GM12878 (cell line): ENCODE data around the gene RBAK. TPM values are rescaled to one million over a fixed set of nuclear protein-coding genes. Genes with fewer than 3 reads are reported as not detected.

Experiments
- BMI1 ChIP-seq: fragments of 450-650 bp; IDR thresholded peaks from 2 replicates; pipeline ENCODE4 v1.6.1; 2016; ENCODE audit warnings: mild to moderate bottlenecking, moderate library complexity, borderline replicate concordance
- CBX3 ChIP-seq: fragments of 200-600 bp; sonication (generic); IDR thresholded peaks from 2 replicates; pipeline ENCODE4 v1.6.1; 2016; ENCODE audit warnings: low read depth, borderline replicate concordance
- CEBPB ChIP-seq, 2 experiments: fragments of 150-350 bp in 1 of 2; IDR thresholded peaks; 2 replicates each; pipeline ENCODE4 v1.6.1; 2012 to 2014; ENCODE audit warnings: low read depth in 2 of 2, low read length in 2 of 2, borderline replicate concordance in 1 of 2, inconsistent platforms in 1 of 2
- CREB1 ChIP-seq: IDR thresholded peaks from 2 replicates; pipeline ENCODE4 v1.6.1; 2012; ENCODE audit warnings: low read depth, mild to moderate bottlenecking, inconsistent platforms
- CUX1 ChIP-seq: IDR thresholded peaks from 2 replicates; pipeline ENCODE4 v1.6.1; 2012; ENCODE audit warnings: improper control_type of control experiment, low read depth, low read length; ENCODE audit not compliant: insufficient replicate concordance
- FOS ChIP-seq: IDR thresholded peaks from 3 replicates; pipeline ENCODE4 v1.6.1; 2011; ENCODE audit warnings: borderline replicate concordance; ENCODE audit not compliant: insufficient read length; ENCODE audit errors: extremely low read depth
- HDAC2 ChIP-seq: fragments of 200-600 bp; sonication (generic); IDR thresholded peaks from 2 replicates; pipeline ENCODE4 v1.6.1; 2017
- IKZF2 ChIP-seq, 2 experiments: fragments of 450-650 bp; IDR thresholded peaks; 2 replicates each; pipeline ENCODE4 v1.6.1; 2017; ENCODE audit warnings: mild to moderate bottlenecking in 2 of 2, moderate library complexity in 2 of 2
- KDM1A ChIP-seq: fragments of 200-600 bp; sonication (generic); IDR thresholded peaks from 2 replicates; pipeline ENCODE4 v1.6.1; 2016; ENCODE audit warnings: borderline replicate concordance
- NFIC ChIP-seq: IDR thresholded peaks from 2 replicates; pipeline ENCODE4 v1.6.1; 2012; ENCODE audit warnings: low read depth, mild to moderate bottlenecking, inconsistent platforms, low read length, moderate library complexity
- PRDM15 ChIP-seq: fragments of 450-650 bp; formaldehyde crosslinking; IDR thresholded peaks from 2 replicates; pipeline ENCODE4 v1.4.0; 2020; ENCODE audit warnings: mild to moderate bottlenecking, moderate library complexity
- RUNX3 ChIP-seq: IDR thresholded peaks from 2 replicates; pipeline ENCODE4 v1.6.1; 2012; ENCODE audit warnings: low read length, inconsistent platforms
- SUZ12 ChIP-seq: fragments of 200-600 bp; sonication (generic); IDR thresholded peaks from one replicate; pipeline ENCODE4 v1.6.1; 2018; ENCODE audit warnings: antibody characterized with exemption, mild to moderate bottlenecking; ENCODE audit not compliant: unreplicated experiment
- TBL1XR1 ChIP-seq: IDR thresholded peaks from 2 replicates; pipeline ENCODE4 v1.6.1; 2012; ENCODE audit warnings: low read depth, low read length, improper control_type of control experiment
- TCF3 ChIP-seq: IDR thresholded peaks from 2 replicates; pipeline ENCODE4 v1.6.1; 2012; ENCODE audit warnings: low read depth, mild to moderate bottlenecking, low read length, borderline replicate concordance; ENCODE audit not compliant: insufficient read depth
- YBX1 ChIP-seq: fragments of 450-650 bp; IDR thresholded peaks from 2 replicates; pipeline ENCODE4 v1.6.1; 2016; ENCODE audit warnings: antibody characterized with exemption
- ZNF207 ChIP-seq: fragments of 450-650 bp; IDR thresholded peaks from 2 replicates; pipeline ENCODE4 v1.6.1; 2014; ENCODE audit warnings: antibody characterized with exemption, mild to moderate bottlenecking, borderline replicate concordance
- ZNF217 ChIP-seq: fragments of 450-650 bp; IDR thresholded peaks from 2 replicates; pipeline ENCODE4 v1.6.1; 2017; ENCODE audit warnings: antibody characterized with exemption, mild to moderate bottlenecking
- ZNF24 ChIP-seq: fragments of 450-650 bp; IDR thresholded peaks from 2 replicates; pipeline ENCODE4 v1.6.1; 2017; ENCODE audit warnings: antibody characterized with exemption, mild to moderate bottlenecking
- ZNF384 ChIP-seq: IDR thresholded peaks from 2 replicates; pipeline ENCODE4 v1.6.1; 2012; ENCODE audit warnings: low read depth, mild to moderate bottlenecking, low read length, improper control_type of control experiment, borderline replicate concordance
- polyA plus RNA-seq, 11 experiments: library from polyadenylated mRNA; depleted of rRNA in 4 of 11; unstranded in 6 of 11; stranded (reverse) in 5 of 11; fragments of >200 nt; fragmentation: Nextera tagmentation in 4 of 11; fragmentation: Illumina TruSeq in 1 of 11; extraction: Ambion mirVana in 4 of 11; extraction: Trizol in 1 of 11; gene quantifications; 1 replicate in 1 of 11; 2 replicates in 10 of 11; pipeline versions ENCODE4 v1.2.1 to v1.2.3, GENCODE V29; 2011 to 2016; ENCODE audit warnings: inconsistent platforms in 2 of 11, missing spikeins in 2 of 11, low read depth in 1 of 11
- total RNA-seq, 4 experiments: library from RNA; depleted of rRNA in 3 of 4; stranded (reverse); fragments of >200 nt in 3 of 4; fragmentation: Illumina TruSeq in 1 of 4; extraction: Trizol in 1 of 4; gene quantifications; 2 replicates each; pipeline versions ENCODE4 v1.2.1 to v1.2.3, GENCODE V29; 2013 to 2021
- TF ChIP-seq, protein P1 (sequence below): IDR thresholded peaks from 2 replicates; pipeline ENCODE4 v1.6.1; 2012; ENCODE audit warnings: low read depth, low read length, improper control_type of control experiment

RBAK gene
- total and polyA plus RNA-seq, 10 of the 15 experiments (the other 5 are each of a cell fraction or from before 2014, with no cell fraction given) = 1.9 to 10.2 (median 5.9) TPM

DNA sequence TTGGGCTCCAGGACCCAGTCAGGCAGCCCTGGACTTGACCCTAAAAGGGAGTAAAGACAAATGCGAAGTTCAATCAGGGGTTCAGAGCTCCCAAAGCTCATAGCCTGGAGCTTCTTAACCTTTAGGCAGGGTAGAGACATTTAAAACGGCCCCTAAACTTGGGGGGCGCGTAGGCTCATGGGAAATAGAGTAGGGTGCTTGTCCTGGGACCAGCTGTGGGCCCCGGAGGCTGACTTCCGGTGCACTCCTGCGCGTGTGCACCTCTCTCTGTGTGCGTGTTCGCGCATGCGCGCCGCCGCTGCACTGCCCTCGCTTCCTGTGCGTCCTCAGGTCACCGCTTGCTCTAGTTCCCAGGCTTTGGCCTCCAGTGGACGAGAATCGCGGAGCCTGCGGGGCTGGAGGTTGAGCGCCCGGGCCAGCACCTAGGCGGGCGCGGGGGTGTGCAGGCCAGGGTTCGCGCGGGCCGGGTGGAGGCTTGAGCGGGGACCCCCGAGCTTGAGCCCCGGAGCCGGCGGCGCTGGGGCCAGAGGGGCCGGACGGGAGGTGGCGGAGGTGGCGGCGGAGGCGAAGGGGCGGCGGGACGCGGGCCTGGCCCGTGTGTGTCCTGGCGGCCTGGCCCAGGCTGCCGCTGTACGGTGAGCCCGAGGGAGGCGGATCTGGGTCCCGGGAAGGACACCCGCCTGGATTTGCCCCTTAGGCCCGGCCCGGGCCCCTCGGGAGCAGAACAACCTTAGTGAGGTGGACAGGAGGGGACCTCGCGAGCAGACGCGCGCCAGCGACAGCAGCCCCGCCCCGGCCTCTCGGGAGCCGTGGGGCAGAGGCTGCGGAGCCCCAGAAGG, at the start of gene RBAK (continued):
- no peak for TF ChIP-seq CUX1
- TF ChIP-seq RUNX3 = peak; percentile 31; the same call in 1 of the 2 replicates
- 0 out of 2 replicates have a peak, but pooled peaks have one; percentile 67 for TF ChIP-seq ZNF207
- TF ChIP-seq, protein P1, sequence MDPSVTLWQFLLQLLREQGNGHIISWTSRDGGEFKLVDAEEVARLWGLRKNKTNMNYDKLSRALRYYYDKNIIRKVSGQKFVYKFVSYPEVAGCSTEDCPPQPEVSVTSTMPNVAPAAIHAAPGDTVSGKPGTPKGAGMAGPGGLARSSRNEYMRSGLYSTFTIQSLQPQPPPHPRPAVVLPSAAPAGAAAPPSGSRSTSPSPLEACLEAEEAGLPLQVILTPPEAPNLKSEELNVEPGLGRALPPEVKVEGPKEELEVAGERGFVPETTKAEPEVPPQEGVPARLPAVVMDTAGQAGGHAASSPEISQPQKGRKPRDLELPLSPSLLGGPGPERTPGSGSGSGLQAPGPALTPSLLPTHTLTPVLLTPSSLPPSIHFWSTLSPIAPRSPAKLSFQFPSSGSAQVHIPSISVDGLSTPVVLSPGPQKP = peak; percentile 91
- TF ChIP-seq CBX3 = no peak
- no peak for TF ChIP-seq CEBPB (IDR thresholded peaks at IDR 0.05; ENCODE audit: borderline replicate concordance in 1 of 2, low read depth in 2 of 2, low read length in 2 of 2)
- peak; percentile 64 for TF ChIP-seq CREB1
- TF ChIP-seq ZNF217 = no peak
- no peak for TF ChIP-seq ZNF24
- TF ChIP-seq TBL1XR1 = 0 out of 2 replicates have a peak, but pooled peaks have one; percentile 26
- peak; percentile 73; the same call in 1 of the 2 replicates for TF ChIP-seq TCF3
- no peak for TF ChIP-seq FOS
- no peak for TF ChIP-seq IKZF2 (IDR thresholded peaks at IDR 0.05)
- TF ChIP-seq NFIC = no peak
- TF ChIP-seq KDM1A = no peak
- TF ChIP-seq SUZ12 = no peak
- no peak for TF ChIP-seq BMI1
- TF ChIP-seq YBX1 = no peak
- TF ChIP-seq HDAC2 = no peak
- no peak for TF ChIP-seq ZNF384
- TF ChIP-seq PRDM15 (CRISPR knock-in tag) = no peak
